Stimulated activated CD4-positive, alpha-beta T cell treated with anti-CD3 and anti-CD28 coated beads, Interleukin-1b, Interleukin-23, amount 100 ng/mL, for 4 hours (primary cell): ENCODE measurements around the gene RARRES1.

Experiments
- DNase-seq, 2 donors: peaks; one replicate each; pipeline ENCODE4 v3.0.0-alpha.2; 2020; ENCODE audit warnings: low read depth in 2 of 2

The RARRES1 gene

DNA sequence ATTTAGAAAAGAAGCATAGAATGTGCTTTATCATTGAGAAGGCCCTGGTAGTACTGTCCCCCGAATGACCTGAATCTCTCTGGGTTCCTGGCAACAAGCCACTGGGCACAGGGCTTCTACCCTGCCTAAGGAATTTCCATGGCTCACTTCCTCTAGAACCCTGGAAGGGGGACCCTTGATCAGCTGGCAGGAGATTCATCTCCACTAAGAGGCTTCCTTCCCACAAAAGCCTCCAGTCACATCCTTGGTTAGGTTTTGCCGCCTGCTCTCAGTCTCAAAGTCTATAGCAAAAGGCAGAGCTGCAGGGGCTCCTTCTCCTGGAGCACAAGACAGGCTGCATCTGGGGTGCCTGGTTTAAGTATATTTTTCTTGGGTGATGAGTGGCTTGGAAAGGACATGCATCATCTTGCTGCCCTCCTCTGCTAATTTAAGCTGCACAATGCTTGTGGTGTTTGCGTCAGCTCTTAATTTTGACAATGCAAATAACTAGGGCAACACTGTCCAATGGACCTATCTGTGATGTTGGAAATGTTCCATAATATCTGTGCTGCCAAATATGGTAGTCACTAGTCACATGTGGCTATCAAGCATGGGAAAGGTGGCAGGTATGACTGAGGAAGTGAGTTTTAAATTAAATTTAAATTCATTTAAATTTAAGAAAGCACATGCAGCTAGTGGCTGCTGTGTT lies 33.4 kb upstream of the RARRES1 start:
- DNase-seq, result no peak

- DNase-seq, result no peak
Observed at GRCh38 chr3:158763421-158763820, 31.2 kb upstream of the RARRES1 start.

DNA sequence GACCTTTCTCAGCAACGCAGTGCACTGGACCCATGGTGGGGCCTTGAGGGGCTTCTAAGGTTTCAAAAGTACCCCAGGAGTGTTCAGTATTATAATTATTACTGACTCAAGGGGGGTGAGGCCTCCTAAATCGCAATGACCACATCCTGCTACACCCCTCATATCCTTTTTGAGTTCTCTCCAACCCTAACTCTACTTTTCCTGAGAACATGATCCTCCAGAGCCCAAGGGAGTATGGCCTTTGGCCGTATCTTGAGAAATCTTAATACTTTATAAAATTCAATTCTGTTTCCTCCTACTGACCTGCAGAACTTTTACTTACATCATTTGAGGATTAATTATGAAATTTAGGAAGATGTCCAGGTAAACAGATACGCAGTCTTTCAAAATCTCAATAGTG lies 30.4 kb upstream of the RARRES1 start:
- no peak for DNase-seq

DNA sequence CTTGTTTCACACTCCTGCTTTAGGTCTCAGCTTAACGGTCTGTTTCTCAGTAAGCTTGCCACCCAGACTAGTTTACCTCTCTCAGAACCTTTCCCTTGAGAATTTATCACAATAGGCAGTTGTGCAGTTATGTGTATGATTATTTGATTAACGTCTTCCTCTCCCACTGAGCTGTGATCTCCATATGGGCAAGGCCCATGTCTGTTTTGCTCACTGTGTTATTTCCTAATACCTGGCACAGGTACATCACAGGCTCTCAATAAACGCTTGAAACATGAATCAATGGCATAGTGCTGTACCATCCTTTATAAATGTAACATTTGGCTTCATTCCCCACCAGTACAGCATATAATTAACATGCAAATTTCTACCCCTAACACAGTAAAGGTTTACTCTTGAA lies 29.1 kb upstream of the RARRES1 start:
- DNase-seq, result no peak

- DNase-seq, result no peak
Observed at GRCh38 chr3:158755421-158755820, 23.2 kb upstream of the RARRES1 start.

GRCh38 chr3:158753854-158754253 lies 21.6 kb upstream of the RARRES1 start:
- no peak for DNase-seq

DNA sequence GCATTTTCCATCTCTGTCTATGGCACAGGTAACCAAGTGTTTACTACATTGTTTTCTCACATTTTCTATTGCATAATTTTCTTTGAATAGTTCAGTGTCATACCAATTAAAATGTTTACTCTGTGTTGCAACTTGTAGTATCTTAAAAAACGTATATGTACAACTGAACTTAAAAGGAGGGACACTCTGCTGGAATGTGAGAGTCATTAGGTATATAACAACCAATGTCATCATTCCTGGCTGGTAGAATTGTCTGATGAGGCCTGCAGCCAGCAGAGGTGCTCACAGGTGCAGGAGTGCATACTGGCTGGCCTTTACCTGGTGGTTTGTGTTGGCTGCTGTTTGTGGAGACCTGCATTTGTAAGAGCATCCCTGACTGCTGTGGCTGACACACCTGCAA lies 19.1 kb upstream of the RARRES1 start:
- no peak for DNase-seq

DNA sequence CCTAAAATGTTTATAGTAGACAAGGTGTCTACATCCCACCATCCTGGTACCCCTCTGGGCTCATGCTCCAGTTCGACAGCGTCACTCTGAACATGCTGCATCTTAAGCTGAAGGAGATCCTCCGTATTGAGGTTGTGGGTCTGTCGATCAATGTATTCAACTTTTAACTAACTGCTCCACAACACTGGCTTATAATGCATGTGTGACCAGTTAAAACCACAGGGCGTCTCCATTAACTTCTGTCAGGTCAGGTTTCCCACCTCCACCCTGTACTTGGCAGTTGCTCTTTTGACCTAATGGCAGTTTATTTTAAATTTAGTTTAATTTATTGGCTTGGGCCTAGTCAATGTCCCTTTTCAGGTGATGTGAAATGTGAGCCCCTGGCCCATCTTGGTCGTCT lies 17.8 kb upstream of the RARRES1 start:
- no peak for DNase-seq

DNA sequence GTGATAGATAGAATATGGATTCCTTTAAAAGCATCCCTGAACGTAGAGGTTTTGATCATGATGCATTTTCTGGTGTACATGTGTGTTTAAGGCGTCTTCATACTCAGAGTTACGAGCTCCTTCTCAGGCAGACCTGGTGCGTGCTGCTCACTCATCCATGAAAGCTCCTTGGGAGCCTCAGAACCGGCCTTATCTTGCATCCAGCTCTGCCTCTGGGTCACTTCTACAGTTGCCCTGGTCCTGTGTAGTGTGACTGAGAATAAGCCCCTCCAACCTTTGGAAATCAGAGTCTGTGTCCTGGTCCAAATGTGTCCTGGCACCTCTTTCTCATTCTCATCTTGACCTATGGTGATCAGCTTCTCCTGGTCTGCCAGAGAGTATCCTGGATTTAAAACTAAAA lies 17.3 kb upstream of the RARRES1 start:
- DNase-seq, result no peak

- DNase-seq, result no peak
Observed at GRCh38 chr3:158748237-158748828, 16.1 kb upstream of the RARRES1 start.

GRCh38 chr3:158747417-158747816 lies 15.2 kb upstream of the RARRES1 start:
- DNase-seq, result no peak

DNA sequence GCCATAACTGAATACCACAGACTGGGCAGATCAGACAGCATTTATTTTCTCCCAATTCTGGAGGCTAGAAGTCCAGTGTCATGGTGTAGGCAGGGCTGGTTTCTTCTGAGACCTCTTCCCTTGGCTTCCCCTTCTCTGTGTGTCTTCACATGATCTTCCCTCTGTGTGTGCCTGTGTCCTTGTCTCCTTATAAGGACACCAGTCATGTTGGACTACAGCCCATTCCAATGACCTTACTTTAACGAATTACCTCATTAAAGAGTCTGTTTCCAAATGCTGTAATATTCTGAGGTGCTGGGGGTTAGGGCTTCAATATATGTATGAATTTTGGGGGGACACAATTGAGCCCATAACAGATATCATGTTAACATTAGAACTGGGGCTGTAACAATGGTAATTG lies 13.3 kb upstream of the RARRES1 start:
- no peak for DNase-seq

GRCh38 chr3:158744567-158745288 lies 12.5 kb upstream of the RARRES1 start:
- no peak for DNase-seq

DNA sequence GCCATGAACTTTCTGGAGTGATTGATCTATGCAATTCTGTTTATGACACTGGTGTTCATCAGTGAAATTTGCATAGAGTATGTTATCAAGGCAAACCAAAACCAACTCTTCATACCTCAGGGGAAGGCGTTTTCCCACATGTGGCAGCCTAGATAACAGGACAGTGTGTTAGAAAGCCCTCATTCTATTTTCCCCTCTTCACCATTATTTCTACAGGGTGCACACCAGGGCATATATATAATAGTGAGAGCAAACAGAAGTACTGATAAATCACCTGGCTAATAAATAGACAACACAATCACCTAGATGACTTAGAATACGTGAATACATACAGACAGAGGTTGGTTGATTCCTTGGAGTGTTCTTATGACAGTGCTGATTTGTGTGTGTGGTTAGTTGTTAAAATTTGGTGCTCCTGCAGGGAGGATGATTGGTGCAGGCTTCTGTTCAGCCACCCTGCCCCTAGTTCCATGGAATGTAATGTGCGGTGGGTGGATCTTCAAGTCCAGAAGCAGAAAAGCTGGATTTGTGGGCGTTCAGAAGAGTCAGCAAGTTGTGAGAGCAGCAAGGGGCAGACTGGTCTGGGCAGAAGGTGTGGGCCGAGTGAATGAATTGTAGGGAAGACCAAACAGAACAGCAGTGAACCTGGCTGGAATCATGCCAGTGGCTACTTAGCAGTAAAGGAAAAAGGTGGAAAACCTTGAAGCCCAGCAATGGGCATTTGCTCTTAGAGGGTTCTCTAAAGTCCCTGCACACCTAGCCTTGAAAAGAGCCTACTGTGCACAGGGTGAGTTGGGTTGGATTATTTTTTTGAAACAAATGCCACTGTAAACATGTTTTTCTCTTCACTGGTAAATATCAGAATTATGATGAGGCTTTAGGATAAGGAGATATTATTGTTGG lies 11.7 kb upstream of the RARRES1 start:
- no peak for DNase-seq

GRCh38 chr3:158742871-158743663 lies 10.8 kb upstream of the RARRES1 start:
- no peak for DNase-seq

DNA sequence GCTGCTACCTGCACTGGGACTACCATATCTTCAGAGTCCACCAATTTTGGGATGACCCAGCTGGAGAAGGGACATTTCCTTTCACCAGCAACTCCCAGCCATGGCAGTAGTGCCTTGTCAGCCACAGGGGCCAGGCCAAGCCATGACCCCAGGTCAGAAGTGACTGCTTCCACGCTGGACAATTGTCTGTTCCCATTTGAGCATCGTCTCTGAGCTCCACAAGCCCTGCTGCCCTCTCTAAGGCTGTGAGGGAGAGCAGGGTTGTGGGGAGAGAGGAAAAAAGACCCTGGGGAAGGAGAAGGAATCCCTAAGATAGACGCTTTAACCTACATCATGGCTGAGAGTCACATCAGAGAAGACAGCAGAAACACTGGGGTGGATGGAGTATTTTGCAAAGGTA lies 7.4 kb upstream of the RARRES1 start:
- DNase-seq, result no peak

- no peak for DNase-seq
Observed at GRCh38 chr3:158739078-158739477, 6.8 kb upstream of the RARRES1 start.

- DNase-seq, result no peak
Observed at GRCh38 chr3:158738653-158739052, 6.4 kb upstream of the RARRES1 start.

GRCh38 chr3:158737976-158738615 lies 5.8 kb upstream of the RARRES1 start:
- DNase-seq, result no peak

DNA sequence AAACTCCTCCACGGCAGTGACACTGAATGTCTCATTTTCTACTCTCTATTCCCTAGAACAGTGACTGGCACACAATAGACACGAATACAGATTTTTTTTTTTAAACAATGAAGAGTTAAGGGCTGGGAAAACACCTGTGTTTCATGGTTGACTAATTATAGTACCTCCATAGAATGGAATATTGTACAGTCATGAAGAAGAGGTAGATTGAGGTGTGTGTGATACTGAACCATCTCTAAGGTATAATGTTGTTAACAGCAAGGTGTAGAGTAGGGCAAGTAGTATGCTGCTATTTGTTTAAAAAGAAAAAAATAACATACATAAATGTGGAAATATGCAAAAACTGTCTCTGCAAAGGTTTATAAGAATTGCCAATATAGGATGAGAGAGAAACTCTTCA lies 5.2 kb upstream of the RARRES1 start:
- no peak for DNase-seq
